SK-N-DZ (cell line): ENCODE results near the gene FAM170B.

Experiments used
- DNase-seq: peaks from one replicate; pipeline ENCODE4 v3.0.0-alpha.2; 2015; ENCODE audit warnings: low spot score

The FAM170B gene

GRCh38 chr10:49152037-49152436, 18.2 kb upstream of the FAM170B start:
- no peak for DNase-seq

- no peak for DNase-seq
These were observed 17.7 kb upstream of the FAM170B start for GRCh38 chr10:49151481-49151880.

DNA sequence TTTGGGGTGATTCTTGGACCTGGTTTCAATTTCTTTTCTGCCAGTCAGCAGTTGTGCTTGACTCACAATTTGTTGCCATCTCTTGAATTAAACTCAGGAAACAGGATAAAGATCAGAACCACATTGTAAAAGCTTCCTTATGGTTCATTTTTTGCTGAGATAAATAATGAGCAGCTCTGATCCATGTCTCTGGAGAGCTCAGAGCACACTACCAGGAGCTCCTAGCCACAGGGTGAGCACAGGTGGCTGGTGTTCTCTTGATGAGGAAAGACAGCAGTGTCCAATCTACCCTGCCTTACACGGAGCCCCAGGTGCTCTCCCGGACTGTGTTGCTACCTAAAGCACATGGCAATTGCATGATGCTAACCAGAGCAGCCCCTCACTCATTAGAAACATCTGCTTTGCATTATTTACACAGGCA, 17.2 kb upstream of the FAM170B start:
- DNase-seq, result peak; percentile 87

DNA sequence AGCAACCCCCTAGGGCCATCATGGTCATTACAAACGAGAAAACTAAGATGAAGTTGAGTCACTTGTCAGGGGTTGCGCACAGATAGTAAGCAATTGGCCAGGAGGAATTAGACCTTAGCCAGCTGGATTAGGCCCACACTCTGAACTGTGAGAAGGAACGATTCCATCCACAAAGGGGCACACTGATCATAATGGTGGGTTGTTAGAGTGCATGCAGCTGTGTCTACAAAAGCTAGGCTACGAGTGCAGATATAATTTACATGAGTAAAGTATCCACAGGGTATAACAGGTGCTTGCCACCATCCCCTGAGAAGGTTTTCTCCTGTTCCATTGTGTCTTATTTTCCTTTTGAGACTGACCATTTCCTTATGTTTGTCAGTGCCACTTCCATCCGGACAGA, 16.6 kb upstream of the FAM170B start:
- DNase-seq, result no peak

GRCh38 chr10:49149881-49150280, 16.1 kb upstream of the FAM170B start:
- no peak for DNase-seq

- DNase-seq, result no peak
These were observed 10.4 kb upstream of the FAM170B start for GRCh38 chr10:49144058-49144720.

DNA sequence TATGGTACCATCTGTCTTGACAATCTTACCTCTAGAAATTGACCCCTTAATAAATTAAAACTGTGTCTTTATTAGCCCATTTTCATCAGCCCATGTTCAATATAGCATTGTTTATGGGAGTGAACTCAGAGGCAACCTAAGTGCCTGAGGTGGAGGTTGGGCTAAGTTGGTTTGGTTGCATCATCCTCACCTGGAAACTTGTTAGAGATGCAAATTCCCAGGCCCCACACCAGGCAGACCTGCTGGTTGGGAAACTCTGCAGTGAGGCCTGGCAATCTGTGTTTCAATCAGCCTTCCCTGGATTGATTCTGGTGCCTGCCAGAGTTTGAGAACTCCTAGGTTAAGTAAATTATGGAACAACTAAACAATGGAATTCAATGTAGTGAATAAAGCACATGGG, 9.4 kb upstream of the FAM170B start:
- DNase-seq, result no peak

GRCh38 chr10:49141541-49142332, 7.9 kb upstream of the FAM170B start:
- no peak for DNase-seq

DNA sequence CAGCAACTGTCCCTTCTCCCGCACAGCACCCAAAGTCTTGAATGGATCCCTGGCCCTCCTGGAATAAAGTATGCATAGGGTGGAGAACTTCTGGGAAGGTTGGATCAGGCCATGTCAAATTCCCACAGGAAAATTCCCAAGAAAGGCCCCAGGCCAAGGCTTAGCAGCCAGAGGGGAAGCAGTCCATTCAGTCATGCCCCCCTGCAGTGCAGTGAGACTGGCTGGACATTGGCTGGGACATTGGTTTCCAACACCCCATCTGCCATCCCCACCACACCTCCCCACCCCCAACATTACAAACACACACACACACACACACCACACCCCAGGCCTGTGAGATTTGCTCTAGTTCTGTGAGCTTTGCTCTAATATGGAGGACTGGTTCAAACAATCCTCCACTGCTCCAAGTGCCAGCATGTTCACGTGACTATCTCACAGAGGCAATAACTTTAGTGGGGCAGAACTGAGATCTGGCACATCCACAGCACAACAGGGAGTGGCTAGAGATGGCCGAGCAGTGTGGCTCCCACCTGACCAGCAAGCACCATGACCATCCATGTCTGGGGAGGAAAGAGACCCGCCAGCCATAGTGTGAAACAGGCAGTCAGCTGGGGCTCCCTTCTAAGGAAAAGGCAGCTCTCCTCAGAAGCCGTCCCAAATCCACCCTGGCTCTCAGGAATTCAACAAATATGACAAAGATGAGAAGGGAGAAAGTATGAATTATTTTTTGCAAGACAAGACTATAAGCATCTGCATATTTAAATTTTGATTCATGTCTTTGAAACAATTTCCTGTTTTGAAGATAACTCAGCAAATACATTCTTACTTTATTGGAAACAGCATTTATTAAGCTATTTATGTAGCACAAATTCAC, 6.7 kb upstream of the FAM170B start:
- DNase-seq, result no peak

GRCh38 chr10:49139846-49140195, 6.0 kb upstream of the FAM170B start:
- no peak for DNase-seq

GRCh38 chr10:49139028-49139845, 5.4 kb upstream of the FAM170B start:
- no peak for DNase-seq

DNA sequence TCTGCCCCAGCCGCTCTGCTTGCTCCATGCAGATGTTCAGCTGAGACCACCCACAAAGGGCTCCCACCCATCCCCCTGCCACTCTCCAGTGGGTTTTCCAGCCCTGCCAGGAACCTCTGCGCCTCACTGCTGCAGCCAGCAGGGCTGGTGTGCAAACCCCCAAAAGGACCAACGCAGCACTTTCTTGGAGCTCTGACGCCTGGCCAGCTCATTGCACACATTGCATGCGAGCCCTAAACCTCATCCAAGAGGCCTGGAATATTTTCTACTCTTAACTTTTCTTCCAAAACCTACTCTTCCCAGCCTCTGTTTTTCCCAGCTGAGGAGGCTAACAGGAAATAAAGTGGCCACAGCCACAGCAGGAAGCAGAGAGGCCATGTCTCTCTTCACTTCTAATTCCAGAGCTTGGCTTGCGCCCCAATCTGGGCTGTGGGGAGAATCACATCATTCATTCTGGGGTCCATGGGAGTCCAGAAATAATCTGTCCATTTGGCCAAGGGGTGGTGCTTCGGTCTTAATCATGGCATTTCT, 4.6 kb upstream of the FAM170B start:
- DNase-seq, result no peak

GRCh38 chr10:49136525-49136924, 2.7 kb upstream of the FAM170B start:
- no peak for DNase-seq

- DNase-seq, result no peak
These were observed 1.9 kb upstream of the FAM170B start for GRCh38 chr10:49135575-49136313.

DNA sequence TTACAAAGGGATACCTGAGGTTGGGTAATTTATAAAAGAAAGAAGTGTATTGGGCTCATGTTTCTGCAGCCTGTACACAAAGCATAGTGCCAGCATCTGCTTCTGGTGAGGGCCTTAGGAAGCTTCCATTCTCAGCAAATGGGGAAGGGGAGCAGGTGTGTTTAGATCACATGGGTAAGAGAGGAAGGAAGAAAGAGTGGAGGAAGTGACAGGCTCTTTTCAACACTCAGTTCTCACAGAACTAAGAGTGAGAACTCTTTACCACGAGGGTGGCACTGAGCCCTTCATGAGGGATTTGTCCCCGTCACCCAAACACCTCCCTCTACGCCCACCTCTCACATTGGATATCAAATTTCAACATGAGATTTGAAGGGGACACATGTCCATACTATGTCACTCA, 506 bp upstream of the FAM170B start:
- no peak for DNase-seq

DNA sequence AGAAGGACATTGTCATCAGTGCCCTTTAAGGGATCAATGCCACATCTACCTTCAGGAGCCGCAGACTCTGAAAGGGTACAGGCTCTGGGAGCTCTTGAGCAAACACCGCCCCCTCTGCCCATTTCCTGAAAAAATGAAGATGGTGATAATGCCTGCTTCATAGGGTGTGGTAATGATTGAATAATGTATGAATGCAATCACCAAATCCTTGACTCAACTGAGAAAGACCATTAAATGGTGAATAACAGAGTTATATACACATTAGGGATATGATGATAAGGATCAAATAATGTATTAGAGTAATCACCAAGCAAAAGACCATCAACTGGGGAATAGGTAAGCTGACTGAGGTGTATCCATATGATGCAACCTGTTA, 1.5 kb downstream of the FAM170B start:
- no peak for DNase-seq

- DNase-seq, result no peak
These were observed 2.1 kb downstream of the FAM170B start for GRCh38 chr10:49131507-49132361.

- DNase-seq, result no peak
These were observed 4.4 kb downstream of the FAM170B start for GRCh38 chr10:49129376-49129775.

- no peak for DNase-seq
These were observed 5.0 kb downstream of the FAM170B start for GRCh38 chr10:49128854-49129253.
